Kidney glomerular epithelial cell (primary cell): ENCODE measurements around the gene MAN1A1.

Experiments used
- DNase-seq: peaks from one replicate; lab custom pipeline; 2025; lab: John Stamatoyannopoulos, UW

MAN1A1 gene

DNA sequence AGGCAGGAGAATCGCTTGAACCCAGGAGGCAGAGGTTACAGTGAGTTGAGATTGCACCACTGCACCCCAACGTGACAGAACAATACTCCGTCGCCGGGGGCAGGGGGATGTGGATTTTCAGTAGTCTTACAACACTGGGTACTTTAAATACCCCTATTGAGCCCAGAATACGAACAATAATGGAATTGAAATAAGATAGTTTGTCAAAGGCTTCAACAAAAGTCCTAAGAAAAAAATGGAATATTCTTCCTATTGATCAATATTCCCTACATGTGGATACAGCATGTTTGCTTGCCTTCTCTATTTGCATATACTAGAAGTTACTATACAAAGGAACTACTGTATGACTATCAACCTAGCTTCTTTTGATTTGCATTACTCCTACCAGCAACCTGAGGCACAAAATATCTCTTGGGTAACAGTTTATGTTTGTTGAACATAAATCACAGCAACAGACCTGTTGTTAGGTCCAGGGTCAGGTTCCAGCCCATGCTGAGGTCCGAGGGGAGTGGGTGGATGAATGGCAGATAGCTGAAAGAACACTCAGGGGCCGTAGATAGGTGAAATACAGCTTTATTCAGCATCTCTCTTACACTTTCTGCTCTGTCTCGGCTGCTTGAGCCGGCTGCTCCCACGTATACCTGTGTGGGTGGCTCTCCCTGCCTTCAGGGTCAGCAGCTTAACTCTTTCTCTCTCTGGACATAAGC is 23.8 kb downstream of the MAN1A1 start:
- DNase-seq, result no peak

DNA sequence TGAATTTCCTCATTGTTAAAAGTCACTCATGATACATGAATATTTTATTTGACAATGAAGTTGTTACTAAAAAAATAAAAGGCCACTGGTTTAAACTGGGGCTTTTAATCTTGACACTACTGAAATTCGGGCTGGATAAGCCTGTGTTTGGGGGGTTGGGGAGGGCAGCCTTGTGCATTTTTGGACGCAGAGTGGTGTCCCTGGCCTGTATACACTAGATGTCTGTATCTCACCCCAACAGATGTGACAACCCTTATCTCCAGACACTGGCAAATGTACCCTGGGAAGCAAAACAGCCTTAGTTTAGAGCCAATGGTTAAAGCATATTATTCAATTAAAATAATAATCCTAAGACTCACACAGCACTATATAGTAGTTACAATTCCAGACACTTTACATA is 24.8 kb downstream of the MAN1A1 start:
- no peak for DNase-seq

DNA sequence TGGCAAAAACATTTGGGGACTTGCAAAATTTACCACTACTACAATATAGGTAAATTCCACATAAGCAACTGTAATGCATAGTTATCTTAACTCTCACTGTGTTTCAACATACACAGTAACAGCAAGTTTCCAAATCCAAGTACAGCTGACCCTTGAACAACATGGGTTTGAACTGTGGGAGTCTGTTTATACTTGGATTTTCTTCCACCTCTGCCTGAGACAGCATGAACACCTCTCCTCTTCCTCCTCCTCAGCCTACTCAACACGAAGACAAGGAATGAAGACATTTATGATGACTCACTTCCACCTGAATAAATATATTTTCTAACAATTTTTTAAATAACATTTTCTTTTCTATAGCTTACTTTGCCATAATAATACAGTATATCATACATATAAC is 25.6 kb downstream of the MAN1A1 start:
- no peak for DNase-seq

DNA sequence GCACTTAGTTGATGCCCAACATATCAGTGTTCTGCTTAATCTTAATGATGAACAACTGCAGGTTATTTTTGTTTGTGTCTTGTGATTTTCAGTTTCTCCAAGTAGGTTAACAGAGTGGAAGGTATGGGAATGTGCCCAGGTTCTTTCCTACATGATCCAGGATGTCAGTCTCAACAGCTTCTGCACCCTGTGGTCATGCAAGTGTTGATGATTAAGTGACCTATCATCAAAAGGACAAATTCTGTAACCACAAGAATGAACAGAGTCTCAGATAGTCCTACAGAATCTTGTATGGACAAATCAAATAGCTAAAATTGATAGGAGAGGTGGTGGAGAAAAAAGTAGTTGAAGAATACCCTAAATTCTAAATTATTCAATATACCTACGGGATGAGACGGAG is 26.1 kb downstream of the MAN1A1 start:
- DNase-seq, result peak; percentile 14

DNA sequence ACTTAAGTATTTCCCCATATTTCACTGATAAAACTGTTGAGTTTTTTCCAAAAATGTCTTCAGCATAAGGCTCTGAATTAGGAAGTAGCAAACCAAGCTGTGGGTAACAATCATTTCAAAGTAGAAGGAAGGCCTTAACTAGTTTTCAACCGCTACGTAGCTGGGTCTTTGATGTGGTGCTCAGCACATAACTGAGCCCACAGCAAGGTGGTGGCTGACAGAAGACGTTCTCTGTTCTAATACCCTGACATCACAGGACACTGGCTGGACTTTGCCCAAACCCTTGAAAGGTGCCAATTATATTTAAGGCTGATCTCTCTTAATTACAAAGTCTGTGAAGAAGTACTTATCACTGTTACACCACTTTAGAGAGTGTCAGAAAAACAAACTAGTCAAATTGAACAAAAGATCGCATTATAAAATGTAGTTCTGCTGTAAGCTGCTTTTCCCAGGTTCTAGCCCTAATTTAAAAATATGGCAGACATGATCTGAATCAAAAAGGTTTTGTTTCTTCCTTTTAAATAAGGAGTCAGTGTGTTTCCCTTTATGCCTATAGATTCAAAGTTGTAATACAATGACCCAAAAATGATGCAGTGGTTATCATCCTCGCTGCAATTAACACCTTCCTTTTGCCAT is 26.7 kb downstream of the MAN1A1 start:
- DNase-seq, result no peak

DNA sequence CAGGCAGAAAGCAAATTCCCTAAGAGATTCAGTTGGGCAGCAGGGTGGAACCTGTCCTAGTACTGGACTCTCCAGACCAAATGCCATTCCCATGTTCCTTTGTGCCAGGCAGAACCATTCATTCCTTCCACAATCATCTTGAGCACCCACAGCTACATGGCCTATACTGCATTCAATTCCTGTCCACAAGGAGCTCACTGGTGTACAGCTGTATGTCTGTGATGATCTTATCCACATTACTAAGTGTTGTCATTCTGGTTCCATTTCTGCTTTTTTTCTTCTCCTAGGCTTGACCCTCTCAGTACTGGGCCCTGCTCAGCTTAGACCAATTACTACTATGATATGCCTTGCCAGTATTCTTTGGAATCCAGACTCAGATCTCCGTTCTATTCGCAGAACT is 27.5 kb downstream of the MAN1A1 start:
- no peak for DNase-seq

DNA sequence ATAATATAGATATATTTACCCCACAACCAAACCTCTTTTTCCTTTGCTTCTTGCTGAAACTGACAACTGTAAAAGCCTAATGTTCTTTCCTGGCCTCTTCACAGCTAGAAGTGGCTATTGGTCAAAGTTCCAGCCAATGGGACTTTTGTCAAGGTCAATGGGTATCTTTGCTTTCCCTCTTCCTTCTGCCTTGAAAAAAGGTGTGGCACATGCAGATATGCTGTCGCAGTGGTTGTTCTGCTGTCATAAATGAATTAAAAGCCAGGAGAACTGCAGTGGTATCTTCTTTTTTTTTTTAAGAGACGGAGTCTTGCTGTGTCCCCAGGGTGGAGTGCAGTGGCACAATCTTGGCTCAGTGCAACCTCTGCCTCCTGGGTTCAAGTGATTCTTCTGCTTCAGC is 29.9 kb downstream of the MAN1A1 start:
- DNase-seq, result no peak

DNA sequence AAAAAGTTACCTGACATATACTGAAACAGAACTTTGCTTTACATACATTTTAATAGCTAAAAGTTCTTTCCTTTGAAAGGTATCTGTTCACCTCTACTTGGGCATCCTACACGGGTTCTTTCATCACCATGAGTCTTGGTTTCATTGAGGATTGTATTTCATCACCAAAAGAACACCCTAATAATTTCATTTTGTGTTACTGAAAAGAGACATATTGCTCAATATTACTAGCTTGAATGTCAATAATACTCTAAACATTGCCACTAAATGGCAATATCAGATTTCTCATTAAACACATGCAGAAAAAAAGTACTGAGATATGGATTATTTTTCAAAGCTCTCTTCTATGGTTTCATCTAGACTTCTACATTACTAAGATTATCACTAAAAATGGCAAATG is 30.8 kb downstream of the MAN1A1 start:
- DNase-seq, result no peak

DNA sequence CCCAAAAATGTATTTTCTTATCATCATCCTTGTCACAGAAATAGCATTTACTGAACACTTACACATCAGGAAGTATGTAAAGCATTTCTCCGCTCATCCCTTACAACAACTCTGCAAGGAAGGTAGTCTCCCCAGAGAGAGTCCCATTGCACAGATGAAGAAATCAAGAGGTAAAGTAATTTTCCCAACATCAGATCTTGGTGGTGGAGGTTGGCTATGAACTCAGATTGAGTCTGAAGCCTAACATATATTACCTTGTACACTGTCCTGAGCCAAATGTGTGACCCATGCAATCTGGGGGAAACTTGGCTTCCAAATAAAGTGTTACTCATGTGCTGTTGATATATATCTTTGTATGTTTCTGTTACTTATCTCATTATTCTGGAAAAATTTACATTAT is 31.4 kb downstream of the MAN1A1 start:
- no peak for DNase-seq

DNA sequence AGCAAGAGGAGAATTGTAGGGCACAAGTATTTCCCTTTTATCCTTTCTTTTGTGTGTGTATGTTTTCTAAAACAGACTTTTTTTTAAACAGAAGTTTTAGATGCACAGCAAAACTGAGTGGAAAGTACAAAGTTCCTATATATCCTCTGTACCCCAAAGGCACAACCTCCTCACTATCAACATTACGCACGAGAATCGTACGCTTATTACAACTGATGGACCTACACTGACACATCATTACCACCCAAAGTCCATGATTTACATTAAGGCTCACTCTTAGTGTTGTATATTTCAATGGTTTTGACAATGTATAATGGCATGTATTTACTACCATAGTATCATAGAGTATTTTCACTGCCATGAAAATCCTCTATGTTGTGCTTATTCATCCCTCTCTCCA is 32.6 kb downstream of the MAN1A1 start:
- DNase-seq, result no peak

DNA sequence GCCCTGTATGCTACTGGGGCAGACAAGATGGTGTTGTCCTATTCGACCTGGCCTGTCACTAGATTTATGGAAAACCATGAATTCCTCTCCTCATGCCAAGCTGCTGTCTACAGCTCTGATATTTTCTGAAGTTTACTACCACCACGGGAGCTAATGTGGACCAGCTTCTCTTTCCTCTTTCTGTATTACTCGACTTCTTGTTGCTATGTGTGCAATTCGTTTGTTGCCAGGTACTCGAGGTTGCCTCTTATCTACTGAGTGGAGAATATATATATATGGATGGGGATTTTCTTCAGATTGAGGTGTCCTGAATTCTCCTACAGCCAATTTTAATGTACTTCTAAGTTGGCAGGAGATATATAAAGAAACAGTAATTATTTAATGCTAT is 34.7 kb downstream of the MAN1A1 start:
- DNase-seq, result no peak

DNA sequence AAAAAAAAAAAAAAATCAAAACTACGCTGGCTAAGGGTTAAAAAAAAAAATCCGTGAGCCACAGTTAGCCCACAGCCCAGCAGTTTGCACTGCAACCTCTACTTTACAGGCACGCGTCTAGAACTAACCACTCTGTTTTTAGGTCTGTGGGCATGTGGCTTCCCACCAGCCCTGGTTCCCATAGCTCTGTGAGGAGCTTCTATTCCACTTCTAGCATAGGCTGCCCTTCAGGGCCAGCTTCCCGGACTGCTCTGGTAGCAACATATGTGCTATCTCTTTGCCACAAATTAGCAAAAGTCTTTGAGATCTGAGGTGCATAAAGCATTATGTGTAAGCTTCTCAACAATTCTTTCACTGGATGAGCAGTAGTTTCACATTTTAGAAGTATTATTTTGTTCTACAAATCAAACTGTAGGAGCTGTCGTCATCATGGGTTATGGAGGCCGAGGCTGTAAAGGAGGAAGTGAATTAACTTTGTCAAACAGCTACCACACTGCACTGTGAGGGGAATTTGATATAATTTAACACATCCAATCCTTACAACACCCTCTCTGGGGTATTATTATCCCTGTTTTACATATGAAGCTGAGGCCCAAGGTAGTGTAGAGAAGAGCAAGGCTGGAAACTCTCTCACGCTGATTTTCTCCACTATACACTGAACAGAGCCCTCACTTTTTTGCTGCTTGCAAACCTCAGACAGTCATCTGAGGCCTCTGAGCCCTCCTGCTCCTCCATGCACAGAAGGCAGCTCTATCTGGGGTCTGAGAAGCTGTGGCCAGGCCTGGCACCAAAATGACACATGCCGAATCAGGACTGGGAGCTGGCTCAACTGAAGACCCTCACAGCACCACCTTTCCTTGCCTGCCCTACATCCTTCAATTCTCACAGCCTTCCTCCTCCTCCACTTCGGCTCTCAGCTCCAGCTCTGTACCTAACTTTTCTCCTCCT is 35.4 kb downstream of the MAN1A1 start:
- no peak for DNase-seq

DNA sequence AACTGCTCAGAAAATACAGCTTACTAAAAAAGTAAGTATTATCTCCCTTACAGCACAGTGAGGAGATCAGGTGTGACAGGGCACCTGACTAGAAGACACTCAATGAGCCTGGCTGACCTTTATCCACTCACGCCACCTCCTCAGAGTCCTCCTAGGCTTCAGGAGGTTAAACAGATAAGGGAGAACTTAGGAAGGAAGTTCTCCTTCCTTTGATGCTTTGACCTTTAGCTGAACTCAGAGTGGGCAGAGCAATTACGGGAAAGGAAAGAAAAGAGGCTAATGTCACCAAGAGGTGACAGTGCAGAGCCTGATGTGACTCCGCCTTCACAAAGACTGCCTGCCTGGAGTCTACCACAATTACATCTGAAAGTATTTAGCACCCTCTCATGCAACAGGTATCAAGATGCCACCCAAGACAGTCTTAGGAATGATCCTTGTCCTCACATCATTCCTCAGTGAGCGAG is 36.7 kb downstream of the MAN1A1 start:
- DNase-seq, result no peak

DNA sequence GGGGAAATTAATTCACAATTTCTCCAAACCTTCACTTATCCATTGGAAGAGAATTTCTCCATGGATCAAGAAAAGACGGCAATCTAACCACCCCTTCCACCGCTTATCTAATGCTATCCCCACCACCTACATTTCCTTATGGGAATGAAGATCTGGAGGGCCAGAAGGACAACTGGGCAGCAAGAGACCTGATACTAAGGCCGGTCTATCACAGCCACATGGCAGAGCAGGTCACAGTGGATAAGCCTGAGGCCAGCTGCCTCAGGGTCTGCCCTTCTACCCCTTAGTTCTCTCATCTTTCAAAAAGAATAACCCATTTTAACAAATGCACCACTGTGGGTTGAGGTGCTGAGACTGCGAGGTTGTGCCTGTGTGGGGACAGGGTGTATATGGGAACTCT is 37.1 kb downstream of the MAN1A1 start:
- no peak for DNase-seq

DNA sequence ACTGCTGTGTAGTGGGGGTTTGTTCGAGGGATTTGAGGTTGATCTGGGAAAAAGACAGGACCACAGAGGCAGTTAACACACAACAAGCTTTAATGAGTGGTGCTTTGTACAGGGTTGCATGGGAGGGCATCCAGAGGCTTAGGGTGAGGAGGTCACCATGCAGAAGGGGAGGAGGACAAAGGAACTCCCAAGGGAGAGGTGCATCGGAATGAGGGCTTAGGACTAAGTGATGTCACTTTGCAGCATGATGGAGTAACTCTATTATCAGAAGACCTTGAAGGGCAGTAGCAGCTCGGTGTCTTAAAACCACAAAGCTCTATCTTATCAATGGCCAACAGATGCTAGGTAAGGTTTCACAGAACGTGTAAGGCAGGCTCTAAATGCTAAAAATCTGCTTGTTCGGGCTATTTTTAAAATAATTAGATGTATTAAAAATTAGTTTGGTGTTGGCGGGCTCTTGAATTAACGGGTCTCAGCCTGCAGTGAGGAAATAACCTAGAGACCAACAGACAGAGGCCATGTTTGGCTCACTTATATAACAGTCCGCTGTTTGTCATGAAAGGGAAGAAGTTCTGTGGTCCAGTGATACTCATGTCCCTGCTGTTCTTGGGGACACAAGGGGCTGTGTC is 37.9 kb downstream of the MAN1A1 start:
- no peak for DNase-seq

DNA sequence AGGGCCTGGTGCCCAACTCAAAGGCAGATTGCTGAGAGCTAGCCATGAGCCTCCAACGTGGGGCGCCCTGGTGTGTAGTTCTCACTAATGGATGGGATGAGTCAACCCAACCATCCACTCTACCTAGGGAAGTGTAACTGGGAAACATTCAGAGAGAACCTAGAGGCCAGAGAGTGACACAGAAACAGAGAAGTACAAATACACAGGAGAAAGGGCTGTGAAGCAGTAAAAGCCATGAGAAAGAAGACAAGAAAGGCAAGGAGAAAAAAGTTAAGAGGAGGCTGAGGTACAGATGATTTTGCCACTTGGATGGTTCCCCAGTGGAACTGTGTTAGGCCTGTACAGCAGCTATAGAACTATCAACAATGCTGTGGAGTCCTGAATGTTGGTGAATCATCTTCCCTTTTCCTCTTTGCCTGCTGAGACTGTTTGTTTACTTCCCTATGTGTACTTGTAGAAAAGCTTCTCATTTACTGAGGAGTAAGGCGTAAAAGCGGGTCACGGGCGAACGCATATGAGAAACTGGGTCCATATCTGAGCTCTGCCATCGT is 39.0 kb downstream of the MAN1A1 start:
- DNase-seq, result no peak

DNA sequence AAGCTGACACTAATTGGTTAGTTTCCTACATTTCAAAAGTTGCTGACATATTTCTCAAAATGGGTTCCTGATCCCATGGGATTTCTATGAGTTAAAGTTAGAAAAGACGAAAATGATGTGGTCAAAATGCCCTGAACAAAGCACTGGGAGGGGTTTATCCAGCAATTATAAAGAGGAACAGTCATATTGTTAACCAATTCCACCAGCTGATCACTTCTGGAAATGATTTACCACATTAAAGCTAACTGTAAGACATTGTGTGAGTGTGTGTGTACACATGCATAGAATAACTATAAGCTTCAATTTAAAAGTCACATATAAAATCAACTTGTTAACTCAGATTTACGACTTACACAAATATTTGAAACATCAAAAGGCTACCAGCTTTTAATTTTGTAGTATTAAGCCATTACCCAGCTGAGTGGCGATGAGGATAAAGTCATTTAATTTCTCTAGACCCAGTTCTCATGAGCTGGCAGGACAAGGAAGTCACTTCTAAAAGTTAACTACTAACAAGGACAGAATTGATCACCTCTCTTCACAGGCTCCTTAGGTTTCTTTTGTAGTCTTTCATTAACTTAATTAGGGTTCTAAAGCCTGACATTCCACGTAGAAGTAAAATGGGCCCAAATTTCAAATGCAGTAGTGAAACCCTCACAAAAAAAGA is 40.4 kb downstream of the MAN1A1 start:
- DNase-seq, result peak; percentile 12

DNA sequence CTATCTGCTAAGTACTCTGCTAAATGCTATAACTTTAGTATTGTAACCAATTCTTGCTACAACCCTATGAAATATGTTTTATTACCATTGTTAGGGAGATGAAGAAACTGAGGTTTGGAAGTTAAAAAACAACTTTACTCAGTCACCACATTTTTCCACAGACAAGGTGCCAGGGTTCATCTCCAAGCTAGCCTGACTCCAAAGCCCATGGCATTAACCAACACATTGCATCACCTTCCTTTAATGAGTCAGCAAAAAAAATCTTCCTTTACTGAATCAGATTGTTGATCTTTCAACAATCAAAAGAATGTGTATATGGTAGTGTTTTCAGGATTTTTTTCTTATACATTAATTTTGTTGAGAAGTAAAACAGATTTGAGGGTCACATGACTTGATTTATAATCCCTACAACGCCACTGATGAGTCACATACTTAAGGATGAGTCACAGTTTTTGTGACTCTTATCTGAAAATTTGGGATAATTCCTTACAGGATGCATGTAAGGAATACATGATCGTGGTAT is 41.5 kb downstream of the MAN1A1 start:
- DNase-seq, result no peak

DNA sequence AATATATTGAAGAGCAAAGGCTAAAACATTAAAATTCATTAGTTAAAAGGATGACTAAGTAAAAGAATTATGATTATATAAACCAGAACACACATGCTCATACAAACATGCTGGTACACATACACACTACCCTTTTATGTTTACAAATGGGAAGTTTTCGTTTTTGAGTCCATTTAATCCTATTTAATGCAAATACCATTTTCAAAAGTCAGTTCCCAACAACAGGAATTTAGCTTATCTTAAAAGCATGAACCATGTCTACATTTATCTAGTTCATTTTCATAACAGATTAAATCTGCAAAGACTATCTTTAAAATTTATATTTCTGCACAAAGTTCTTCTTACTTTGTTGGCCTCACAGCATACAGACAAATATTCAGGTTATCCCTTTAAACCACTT is 42.5 kb downstream of the MAN1A1 start:
- DNase-seq, result no peak

DNA sequence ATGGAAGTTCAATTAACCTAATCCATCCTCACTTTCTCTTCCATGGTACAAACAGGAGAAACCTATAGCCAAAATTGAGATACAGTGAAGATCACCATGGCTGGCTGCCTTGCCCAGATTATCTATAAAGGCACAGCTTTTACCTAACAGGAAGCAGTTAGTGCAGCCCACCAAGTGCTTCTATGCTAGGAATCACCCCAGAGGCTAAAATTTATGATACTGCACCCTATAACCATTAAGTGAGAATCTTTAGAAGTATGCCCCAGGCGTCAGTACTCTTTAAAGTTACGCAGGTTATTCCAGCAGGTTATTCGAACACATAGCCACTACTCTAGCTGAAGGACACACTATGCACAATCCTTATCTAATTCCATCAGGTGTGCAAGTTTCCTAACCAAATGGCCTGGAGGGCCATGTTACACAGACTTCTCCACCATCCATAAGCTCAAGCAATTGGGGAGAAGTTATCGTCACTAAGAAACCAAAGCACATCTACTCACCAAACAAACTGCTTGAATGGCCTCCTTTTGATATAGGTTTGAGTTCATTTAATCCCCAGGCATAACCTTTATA is 43.1 kb downstream of the MAN1A1 start:
- no peak for DNase-seq
